Measurements from ENCODE around the gene IRF3.
A peak's percentile ranks its signal among the peaks of the same experiment; 100 is the strongest.
"Not testable (repeated sequence)": the region's sequence is repeated elsewhere in the genome, so short reads cannot be mapped to it uniquely, and the experiment has no call there.

The IRF3 gene

GRCh38 chr19:49645592-49645991, 20.1 kb downstream of the IRF3 start:
- DNase-seq = no peak

DNA sequence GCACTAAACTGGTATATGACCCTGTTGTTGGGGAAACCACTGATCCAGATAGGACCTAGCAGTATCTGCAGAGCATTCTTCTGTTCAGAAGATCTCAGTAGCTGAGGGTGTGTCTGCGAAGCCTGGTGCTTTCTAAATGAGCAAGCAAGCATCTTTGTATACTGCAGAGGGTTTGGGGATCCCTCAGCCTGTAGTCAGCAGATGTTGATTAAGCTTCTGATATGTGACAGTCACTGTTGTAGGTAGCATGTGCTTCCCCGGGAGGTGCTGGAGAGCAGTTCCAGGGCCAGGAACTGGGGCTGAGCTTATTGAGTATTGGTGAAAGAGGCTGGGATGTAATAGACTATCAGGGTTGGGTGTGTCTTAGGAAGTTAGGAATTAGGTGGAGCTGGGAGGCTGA, 22.2 kb downstream of the IRF3 start:
- DNase-seq = no peak

DNA sequence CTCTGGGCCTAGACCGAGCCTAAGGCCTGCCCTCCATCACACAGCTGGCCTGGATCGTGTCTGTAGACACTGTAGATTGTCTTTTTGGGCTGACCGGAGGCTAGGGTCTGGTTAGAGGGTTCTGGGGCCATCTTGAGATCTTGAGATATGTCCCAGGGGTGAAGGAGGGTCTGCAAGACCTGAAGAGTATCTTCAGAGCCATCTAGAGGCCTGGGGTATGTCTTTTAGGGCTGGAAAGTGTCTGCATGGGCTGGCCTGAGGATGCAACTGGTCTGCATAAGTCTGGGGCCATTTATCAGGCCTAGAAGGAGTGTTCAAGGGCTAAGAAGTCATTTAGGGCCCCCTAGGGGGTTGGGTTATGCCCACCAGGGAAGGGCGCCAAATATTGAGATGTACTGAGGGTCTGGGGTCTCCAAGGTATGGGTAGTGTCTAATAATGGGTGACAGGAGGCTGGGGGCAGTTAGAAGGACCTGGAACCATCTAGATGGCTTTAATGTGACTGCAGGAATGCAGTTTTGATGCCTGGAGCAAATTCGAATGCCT, 23.1 kb downstream of the IRF3 start:
- DNase-seq = no peak

GRCh38 chr19:49641688-49642491, 23.8 kb downstream of the IRF3 start, which contains the start of gene SCAF1:
Gene SCAF1, plus strand, starts transcription at chr19:49642209. Its CDS starts 2,818 bp downstream, at chr19:49645027.
- peak; percentile 100 for DNase-seq

DNA sequence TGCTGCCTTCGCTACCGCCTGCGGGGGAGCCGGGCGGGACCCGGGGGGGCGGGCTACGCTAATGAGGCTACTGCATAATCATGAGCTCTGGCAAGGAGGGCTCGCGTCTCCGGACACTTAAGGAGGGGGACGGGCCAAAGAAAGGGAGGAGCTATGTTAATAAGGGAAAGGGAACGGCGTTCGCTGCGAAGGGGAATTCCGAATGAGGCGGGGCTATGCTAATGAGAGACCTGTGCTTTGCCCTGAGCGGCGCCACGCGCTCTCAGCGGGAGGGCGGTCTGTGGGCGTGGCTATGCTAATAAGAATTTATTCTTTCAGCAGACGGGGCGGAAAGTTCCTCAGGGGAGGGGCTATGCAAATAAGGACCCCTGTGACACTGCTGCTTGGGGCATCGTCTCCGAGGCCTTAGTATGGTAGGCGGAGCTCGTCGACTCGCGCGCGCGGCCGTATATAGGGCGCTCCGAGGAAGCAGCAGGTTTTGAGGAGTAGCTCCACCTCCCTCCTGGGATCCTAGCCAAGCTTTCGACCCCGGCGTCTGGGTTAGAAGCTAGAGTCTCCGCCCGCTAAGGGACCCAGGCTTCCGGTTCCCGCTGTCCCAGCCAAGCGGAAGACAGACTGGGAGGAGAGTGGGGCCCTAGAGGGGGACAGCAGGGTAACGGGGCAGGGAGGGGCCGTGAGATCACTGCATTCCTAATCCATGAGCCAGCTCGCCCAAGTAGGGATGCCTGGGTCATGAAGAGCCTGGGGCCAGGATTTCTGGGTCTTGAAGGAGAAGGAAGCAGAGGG, 25.4 kb downstream of the IRF3 start, which contains the start of gene RRAS:
RRAS (minus strand) TSS at position 31 of the 786 bp plus-strand sequence. CDS start 45 bp downstream, outside the sequence.
- DNase-seq = peak; percentile 100

DNA sequence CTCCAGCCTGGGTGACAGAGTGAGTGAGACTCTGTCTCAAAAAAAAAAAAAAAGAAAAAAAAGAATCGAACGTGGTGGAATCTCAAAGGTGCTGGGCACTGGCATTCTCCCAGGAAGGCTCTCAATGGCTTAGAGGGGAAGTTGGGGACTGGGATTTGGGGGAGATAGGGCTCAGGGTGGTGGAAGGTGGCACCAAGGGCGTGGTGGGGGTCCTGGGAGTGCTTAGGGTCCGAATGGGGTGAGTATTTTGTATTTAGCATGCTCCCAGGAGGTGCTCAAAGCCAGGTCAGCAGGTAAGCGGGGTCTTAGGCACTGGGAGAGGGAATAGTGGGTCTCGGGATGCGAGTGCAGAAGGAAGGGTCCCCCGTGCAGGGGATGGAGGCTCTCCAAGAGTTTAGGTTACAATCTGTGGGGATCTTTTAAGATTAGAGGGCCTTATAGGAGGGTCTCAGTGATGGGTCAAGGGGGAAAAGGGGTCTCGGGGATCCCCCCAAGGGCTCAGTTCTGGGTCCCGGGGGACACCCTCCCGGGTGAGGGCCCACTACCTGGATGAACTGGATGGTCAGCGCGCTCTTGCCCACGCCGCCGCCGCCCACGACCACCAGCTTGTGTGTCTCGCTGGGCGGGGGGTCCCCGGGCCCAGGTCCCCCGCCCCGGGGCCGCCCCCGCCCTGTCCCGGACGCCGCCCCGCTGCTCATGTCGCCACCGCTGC, 26.1 kb downstream of the IRF3 start:
- no peak for DNase-seq

- DNase-seq = peak; percentile 83
These were observed 27.6 kb downstream of the IRF3 start for GRCh38 chr19:49637821-49638738.

GRCh38 chr19:49636233-49636932, 29.3 kb downstream of the IRF3 start:
- no peak for DNase-seq

- no peak for DNase-seq
These were observed 30.0 kb downstream of the IRF3 start for GRCh38 chr19:49635530-49636232.

GRCh38 chr19:49633273-49633672, 32.4 kb downstream of the IRF3 start:
- not testable (repeated sequence) for DNase-seq

DNA sequence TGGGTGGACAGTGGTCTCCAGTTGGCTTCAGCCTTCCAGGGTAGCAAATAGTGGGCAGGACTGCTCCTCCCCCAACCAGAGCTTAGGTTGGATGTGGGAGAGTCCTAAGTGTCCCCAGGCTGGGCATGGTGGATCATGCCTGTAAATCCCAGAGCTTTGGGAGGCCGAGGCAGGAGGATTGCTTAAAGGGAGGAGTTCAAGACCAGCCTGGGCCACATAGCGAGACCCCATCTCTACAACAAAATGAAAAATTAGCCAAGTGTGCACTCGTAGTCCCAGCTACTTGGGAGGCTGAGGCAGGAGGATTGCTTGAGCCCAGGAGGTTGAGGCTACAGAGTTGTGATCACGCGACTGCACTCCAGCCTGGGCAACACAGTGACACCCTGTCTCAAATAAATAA, 33.1 kb downstream of the IRF3 start:
- DNase-seq = no peak

DNA sequence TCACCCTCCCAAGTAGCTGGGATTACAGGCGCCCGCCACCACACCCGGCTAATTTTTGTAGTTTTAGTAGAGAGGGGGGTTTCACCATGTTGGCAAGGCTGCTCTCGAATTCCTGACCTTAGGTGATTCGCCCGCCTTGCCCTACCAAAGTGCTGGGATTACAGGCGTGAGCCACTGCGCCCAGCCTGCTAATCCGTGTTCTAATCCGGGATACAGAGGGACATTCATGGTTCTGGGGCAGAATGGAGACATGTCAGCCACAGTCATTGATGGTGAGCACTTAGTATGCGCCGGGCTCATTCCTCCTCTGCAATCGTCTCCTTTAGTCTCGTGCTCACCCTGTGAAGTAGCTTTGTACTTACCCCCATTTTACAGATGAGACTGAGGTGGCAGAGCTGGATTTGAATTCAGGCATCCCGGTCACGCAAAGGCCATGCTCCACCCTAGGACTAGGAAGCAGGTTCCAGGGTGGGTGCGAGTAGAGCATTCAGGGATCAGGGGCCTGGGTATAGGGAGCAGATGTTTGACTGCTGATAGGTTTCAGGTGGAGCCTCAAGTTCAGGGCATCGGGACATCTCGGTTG, 34.0 kb downstream of the IRF3 start:
- no peak for DNase-seq

DNA sequence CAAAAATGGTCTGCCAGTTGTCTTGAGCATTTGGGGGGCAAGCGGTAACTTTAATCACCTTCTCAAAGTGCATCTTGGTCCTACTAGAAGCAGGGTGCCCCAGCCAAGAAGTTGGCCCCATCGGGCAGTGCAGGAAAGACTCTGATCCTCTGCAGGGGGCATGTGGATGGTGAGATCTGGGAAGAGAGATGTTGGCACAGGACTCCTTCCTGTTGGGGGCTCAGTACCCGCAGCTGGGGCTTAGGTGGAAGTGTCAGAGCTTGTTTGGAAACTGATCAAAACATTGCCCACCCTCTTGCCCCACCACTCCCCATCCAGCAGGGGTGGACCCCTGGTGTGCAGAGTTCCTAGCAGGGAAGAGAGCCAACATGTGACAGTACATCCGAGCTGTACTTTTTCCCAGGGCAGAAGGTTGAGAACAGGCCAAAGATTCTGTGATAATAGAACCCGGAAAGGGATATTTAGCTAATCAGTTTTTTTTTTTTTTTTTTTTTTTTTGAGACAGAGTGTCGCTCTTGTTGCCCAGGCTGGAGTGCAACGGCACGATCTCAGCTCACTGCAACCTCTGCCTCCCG, 34.6 kb downstream of the IRF3 start:
- no peak for DNase-seq

DNA sequence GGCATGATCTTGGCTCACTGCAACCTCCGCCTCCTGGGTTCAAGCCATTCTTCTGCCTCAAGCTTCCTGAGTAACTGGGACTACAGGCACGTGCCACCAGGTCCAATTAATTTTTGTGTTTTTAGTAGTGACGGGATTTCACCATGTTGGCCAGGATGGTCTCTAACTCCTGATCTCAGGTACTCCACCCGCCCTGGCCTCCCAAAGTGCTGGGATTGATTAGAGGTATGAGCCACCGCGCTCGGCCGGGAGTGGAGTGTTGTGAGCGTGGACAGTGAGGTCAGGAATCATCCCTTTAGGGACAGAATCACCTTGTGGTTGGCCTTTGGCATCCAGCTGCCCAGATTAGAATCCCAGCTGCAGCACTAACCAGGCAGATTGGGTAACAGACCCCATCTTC, 36.0 kb downstream of the IRF3 start:
- DNase-seq = no peak

DNA sequence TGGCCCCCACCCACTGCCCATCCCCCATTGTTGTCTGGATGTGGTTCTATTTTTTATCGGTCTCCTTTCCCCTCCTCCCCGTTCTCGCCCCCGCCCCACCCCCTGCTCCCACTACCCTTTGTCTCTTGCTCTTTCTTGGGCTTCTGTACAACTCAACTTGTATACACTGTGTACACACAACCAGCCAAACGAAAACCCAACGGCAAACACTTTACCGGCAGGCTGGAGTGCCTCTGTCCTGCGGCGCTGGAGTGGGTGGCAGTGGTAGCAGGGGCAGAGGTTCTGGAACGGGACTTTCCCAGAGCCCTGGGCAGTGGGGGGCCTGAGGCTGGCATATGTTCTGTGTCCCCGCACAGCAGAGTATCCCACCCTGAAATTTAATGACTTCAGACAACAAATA, 39.4 kb downstream of the IRF3 start:
- no peak for DNase-seq

DNA sequence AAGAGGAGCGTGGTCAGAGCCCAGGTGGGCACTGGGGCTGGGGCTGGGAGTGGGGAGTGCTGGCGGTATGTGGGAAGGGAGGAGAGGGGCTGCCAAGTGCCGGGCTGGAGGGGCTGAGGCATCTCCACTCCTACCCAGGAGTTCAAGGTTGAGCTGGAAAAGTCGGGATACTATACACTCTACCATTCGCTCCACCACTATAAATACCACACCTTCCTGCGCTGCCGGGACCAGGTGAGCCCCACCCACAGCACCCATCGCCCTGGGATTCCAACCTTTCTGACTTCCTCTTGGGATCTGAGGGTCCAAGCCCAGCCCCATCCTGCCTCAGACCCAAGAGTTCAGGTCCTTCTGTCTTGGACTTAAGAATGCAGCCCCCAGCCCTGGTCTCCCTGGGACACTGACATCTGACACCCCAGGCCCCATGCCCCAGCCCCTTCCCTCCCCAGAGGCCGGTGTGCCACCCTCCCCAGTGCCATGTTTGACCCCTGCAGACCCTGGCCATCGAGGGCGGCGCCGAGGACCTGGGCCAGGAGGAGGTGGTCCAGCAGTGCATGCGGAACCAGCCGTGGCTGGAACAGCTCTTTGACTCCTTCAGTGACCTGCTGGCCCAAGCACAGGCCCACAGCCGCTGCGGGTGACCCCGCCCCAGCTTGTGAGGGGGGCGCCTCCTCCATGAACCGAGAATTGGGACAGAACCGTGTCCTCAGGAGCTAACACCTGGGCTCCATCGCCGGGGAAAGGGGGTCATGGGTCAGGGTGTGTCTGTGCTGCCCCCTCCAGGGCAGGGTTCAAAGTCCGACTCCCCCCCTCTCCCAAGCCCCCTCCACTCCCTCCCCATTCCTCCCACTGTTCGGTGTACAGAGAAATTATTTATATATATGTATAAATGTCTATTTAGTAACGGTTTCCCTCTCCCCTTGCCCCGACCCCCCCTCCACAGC, 40.4 kb downstream of the IRF3 start:
- no peak for DNase-seq

GRCh38 chr19:49617860-49618259, 47.8 kb downstream of the IRF3 start:
- not testable (repeated sequence) for DNase-seq

DNA sequence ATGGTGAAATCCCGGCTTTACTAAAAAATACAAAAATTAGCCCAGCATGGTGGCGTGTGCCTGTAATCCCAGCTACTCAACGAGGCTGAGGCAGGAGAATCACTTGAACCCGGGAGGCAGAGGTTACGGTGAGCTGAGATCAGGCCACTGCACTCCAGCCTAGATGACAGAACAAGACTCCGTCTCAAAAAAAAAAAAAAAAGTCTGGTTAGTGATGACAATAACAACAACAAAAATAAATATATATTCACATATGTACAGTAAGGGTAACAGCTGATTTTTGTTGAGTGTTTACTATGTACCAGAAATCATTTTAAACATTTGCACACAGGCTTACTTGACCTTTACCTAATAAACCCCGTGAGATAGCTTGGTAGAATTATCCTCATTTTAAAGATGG, 48.7 kb downstream of the IRF3 start:
- DNase-seq = no peak

DNA sequence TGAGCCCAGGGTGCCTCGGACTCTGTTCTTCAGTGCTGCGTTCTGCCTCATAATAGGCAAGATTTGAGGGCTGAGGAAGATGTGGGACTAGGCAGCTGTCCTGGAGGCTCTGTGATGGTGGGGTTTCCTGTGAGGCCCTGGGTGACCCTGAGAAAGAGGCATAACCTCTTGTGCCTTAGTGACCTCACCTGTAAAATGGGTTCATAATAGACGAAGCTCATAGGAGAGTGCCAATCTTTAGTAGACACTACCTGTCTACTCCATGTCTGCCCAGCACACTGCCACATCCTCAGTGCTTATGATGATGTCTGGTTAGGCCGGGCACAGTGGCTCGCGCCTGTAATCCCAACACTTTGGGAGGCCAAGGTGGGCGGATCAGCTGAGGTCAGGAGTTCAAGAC, 49.1 kb downstream of the IRF3 start:
- no peak for DNase-seq
